ENCODE data around the gene PI4KA.
"Not testable (repeated sequence)": the region's sequence is repeated elsewhere in the genome, so short reads cannot be mapped to it uniquely, and the experiment has no call there.

GRCh38 chr22:20697481-20698113 lies 161.0 kb downstream of the PI4KA start:
- not testable (repeated sequence) for TF ChIP-seq EZH2 (IDR thresholded peaks at IDR 0.05; ENCODE audit: borderline replicate concordance, low read length)
- peak; percentile 5 to 48 for TF ChIP-seq CTCF (conservative IDR thresholded peaks at IDR 0.05 in 1 of 2, IDR thresholded peaks at IDR 0.05 in 1 of 2; ENCODE audit: extremely low read depth in 1 of 2, insufficient read depth in 1 of 2, low read depth in 1 of 2, low read length in 2 of 2)

Measured in mammary epithelial cell (primary cell).